Endothelial cell of umbilical vein (primary cell): ENCODE measurements around the gene ZNF319. TPM values are rescaled to one million over a fixed set of nuclear protein-coding genes. Genes with fewer than 3 reads are reported as not detected.

ENCODE experiments used
- BruUV-seq: library from RNA; stranded (reverse); fragments of 400-500 nt; replicated peaks from 2 replicates; lab custom pipeline; 2021; lab: Mats Ljungman, UMichigan
- CTCF ChIA-PET: fragments of 300-600, 350-600 bp; sonication (Branson Sonifier 250); formaldehyde crosslinking; loops from one replicate; lab custom pipeline; 2021; ENCODE audit warnings: antibody characterized with exemption, inconsistent platforms; lab: Charles Lee
- POLR2A ChIA-PET: fragments of 300-600, 350-600 bp; sonication (Branson Sonifier 250); formaldehyde crosslinking; loops from one replicate; lab custom pipeline; 2021; ENCODE audit warnings: antibody characterized with exemption, inconsistent platforms; lab: Charles Lee
- DNase-seq: peaks from one replicate; pipeline ENCODE4 v3.0.0-alpha.2; 2011; ENCODE audit warnings: low read depth, low spot score
- FAIRE-seq: peaks from 2 replicates; lab custom pipeline; 2011; peaks lifted over from hg19 to GRCh38; lab: Jason Lieb, UNC
- H2AFZ ChIP-seq: 2 replicates; pipeline ENCODE4 v1.6.0; 2012; ENCODE audit warnings: low read depth, low read length, control low read depth, inconsistent platforms
- H3K27ac ChIP-seq: 2 replicates; pipeline ENCODE4 v1.5.1; 2011; ENCODE audit warnings: low read depth, mild to moderate bottlenecking, control low read depth, low read length, moderate library complexity; ENCODE audit not compliant: insufficient read depth
- H3K27me3 ChIP-seq, 2 experiments: 2 replicates each; pipeline versions ENCODE4 v1.6.0 to v1.6.1; 2011; ENCODE audit warnings: low read length in 2 of 2, mixed read lengths in 1 of 2; ENCODE audit not compliant: control insufficient read depth in 2 of 2, insufficient read depth in 2 of 2
- H3K36me3 ChIP-seq, 2 experiments: 2 replicates in 1 of 2; 3 replicates in 1 of 2; pipeline ENCODE4 v1.5.1; 2011; ENCODE audit warnings: low read length in 2 of 2, mild to moderate bottlenecking in 1 of 2, moderate library complexity in 1 of 2; ENCODE audit not compliant: control insufficient read depth in 2 of 2, insufficient read depth in 2 of 2; ENCODE audit errors: extremely low read depth in 1 of 2
- H3K4me1 ChIP-seq: 3 replicates; pipeline ENCODE4 v1.5.1; 2011; ENCODE audit warnings: mild to moderate bottlenecking, low read length; ENCODE audit not compliant: control insufficient read depth, insufficient read depth; ENCODE audit errors: extremely low read depth
- H3K4me2 ChIP-seq: 2 replicates; pipeline ENCODE4 v1.6.1; 2011; ENCODE audit warnings: low read length, control low read depth, mixed read lengths; ENCODE audit not compliant: insufficient read depth
- H3K4me3 ChIP-seq, 3 experiments: fragments of 200-600 bp in 1 of 3; sonication (generic), shearing (Covaris generic) in 1 of 3; replicated peaks in 1 of 3; 2 replicates each; pipeline ENCODE4 v1.5.1; 2011 to 2016; ENCODE audit warnings: control low read depth in 3 of 3, low read length in 3 of 3, mild to moderate bottlenecking in 2 of 3, inconsistent platforms in 1 of 3, low read depth in 1 of 3, moderate library complexity in 1 of 3; ENCODE audit not compliant: insufficient read depth in 1 of 3
- H3K79me2 ChIP-seq: 2 replicates; pipeline ENCODE4 v1.6.0; 2012; ENCODE audit warnings: low read length, inconsistent platforms; ENCODE audit not compliant: control insufficient read depth, insufficient read depth
- H3K9ac ChIP-seq: replicated peaks from 2 replicates; pipeline ENCODE3; 2011; ENCODE audit warnings: low read length, control low read depth; ENCODE audit not compliant: insufficient read depth; ENCODE audit errors: extremely low read depth
- H3K9me1 ChIP-seq: replicated peaks from 3 replicates; pipeline ENCODE4 v1.6.0; 2011; ENCODE audit warnings: mild to moderate bottlenecking, low read length; ENCODE audit not compliant: control insufficient read depth, insufficient read depth; ENCODE audit errors: extremely low read depth
- H3K9me3 ChIP-seq: replicated peaks from 2 replicates; pipeline ENCODE4 v1.5.1; 2012; ENCODE audit warnings: low read length, inconsistent platforms; ENCODE audit not compliant: control insufficient read depth, insufficient read depth
- H4K20me1 ChIP-seq: replicated peaks from 2 replicates; pipeline ENCODE3; 2011; ENCODE audit warnings: mild to moderate bottlenecking, low read length; ENCODE audit not compliant: control insufficient read depth, insufficient read depth; ENCODE audit errors: extremely low read depth
- EZH2 ChIP-seq: IDR thresholded peaks from 2 replicates; pipeline ENCODE4 v1.6.1; 2012; ENCODE audit warnings: borderline replicate concordance, low read depth, mild to moderate bottlenecking, moderate library complexity, low read length, inconsistent platforms; ENCODE audit not compliant: severe bottlenecking
- GATA2 ChIP-seq: IDR thresholded peaks from 2 replicates; pipeline ENCODE4 v1.7.0; 2011; ENCODE audit warnings: low read depth, mild to moderate bottlenecking, moderate library complexity, mixed read lengths, low read length; ENCODE audit not compliant: insufficient read length, insufficient read depth
- JUN ChIP-seq: IDR thresholded peaks from 2 replicates; pipeline ENCODE4 v1.6.1; 2011; ENCODE audit warnings: borderline replicate concordance, low read depth; ENCODE audit not compliant: insufficient read length, insufficient read depth
- POLR2A ChIP-seq: IDR thresholded peaks from 2 replicates; pipeline ENCODE4 v1.6.1; 2012; ENCODE audit warnings: low read depth, mild to moderate bottlenecking, control low read depth, low read length
- POLR2AphosphoS5 ChIP-seq: IDR thresholded peaks from 2 replicates; pipeline ENCODE4 v1.6.1; 2012; ENCODE audit warnings: low read depth, mild to moderate bottlenecking, control low read depth, low read length, moderate library complexity; ENCODE audit not compliant: insufficient read depth
- dilution Hi-C: fragments of 300-500 bp; cut with MboI; formaldehyde crosslinking; loops from one replicate; pipeline ENCODE4 v1.15.0; 2019; ENCODE audit warnings: low sequenced_read_pairs; ENCODE audit not compliant: extremely low pct_ligation_motif_present
- intact Hi-C: fragments of 100-400 bp; cut with micrococcal nuclease; formaldehyde crosslinking; loops from one replicate; pipeline ENCODE4 v1.10.0; 2022
- polyA plus RNA-seq, 4 experiments: library from polyadenylated mRNA; depleted of rRNA in 3 of 4; stranded (reverse) in 3 of 4; unstranded in 1 of 4; fragments of >200 nt; gene quantifications; 2 replicates each; pipeline versions ENCODE4 v1.2.1 to v1.2.3, GENCODE V29; 2011 to 2012; ENCODE audit warnings: missing spikeins in 1 of 4
- total RNA-seq: library from RNA; stranded (reverse); gene quantifications from 2 replicates; pipeline ENCODE4 v1.2.3, GENCODE V29; 2021
- TF ChIP-seq, protein P1 (sequence below), 2 donors: IDR thresholded peaks; 1 replicate in 1 of 2; 2 replicates in 1 of 2; pipeline ENCODE4 v1.5.1; 2011; ENCODE audit warnings: low read length in 2 of 2, mild to moderate bottlenecking in 2 of 2, moderate library complexity in 2 of 2, control low read depth in 1 of 2, inconsistent platforms in 1 of 2, low read depth in 1 of 2; ENCODE audit not compliant: insufficient read depth in 1 of 2; ENCODE audit errors: extremely low read depth in 1 of 2
- TF ChIP-seq, protein P2 (sequence below): IDR thresholded peaks from 2 replicates; pipeline ENCODE4 v1.6.1; 2011; ENCODE audit not compliant: insufficient read depth, insufficient read length

ZNF319 gene
- total and polyA plus RNA-seq, 2 donors (not counting 3 experiments of a cell fraction or from before 2014, with no cell fraction given) = 5.4 to 9.9 TPM

DNA sequence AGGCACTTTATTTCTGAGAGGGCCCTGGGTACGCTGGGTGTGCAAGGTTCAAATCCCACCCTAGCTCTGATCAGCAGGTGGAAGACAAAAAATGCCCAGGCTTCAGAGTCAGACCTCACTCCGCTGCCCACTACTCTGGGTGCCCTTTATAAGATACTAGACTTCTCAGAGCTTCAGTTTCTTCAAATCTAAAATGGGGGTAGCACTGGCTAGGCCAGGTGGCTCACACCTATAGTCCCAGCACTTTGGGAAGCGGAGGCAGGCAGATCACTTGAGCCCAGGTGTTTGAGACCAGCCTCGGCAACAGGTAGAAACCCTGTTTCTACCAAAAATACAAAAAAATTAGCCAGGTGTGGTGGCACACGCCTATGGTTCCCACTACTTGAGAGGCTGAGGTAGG is 2.5 kb upstream of the ZNF319 start:
- H3K27ac ChIP-seq = no peak overlapping the region
- H2AFZ ChIP-seq = no peak overlapping the region
- no peaks in the 10 kb centered on the region for H4K20me1 ChIP-seq
- no peak for DNase-seq
- peaks cover 17% of the 10 kb centered on the region for H3K4me1 ChIP-seq
- H3K9ac ChIP-seq = no peak overlapping the region
- intact Hi-C loops (loop anchor here (5.0 kb wide), 1 partner anchor 356 kb away; no protein-coding TSS in a partner anchor), dilution Hi-C loops (no loop called here)
- CTCF ChIA-PET = interaction anchor here (2.4 kb wide), 1 partner anchor 119 kb away, joined by 9 read pairs; no protein-coding TSS in a partner anchor
- peaks cover 4% of the 10 kb centered on the region for H3K79me2 ChIP-seq
- POLR2A ChIA-PET = no interaction called here
- no peak overlapping the region for H3K4me3 ChIP-seq
- H3K9me1 ChIP-seq = no peaks in the 10 kb centered on the region
- peaks cover 0 to 2% of the 10 kb centered on the region in 2 experiments for H3K36me3 ChIP-seq
- H3K4me2 ChIP-seq = no peak overlapping the region
- FAIRE-seq = no peak
- no peaks in the 10 kb centered on the region for H3K27me3 ChIP-seq
- no peak for TF ChIP-seq EZH2
- TF ChIP-seq JUN = no peak
- no peak for TF ChIP-seq POLR2A
- TF ChIP-seq POLR2AphosphoS5 = no peak
- TF ChIP-seq, protein P1, sequence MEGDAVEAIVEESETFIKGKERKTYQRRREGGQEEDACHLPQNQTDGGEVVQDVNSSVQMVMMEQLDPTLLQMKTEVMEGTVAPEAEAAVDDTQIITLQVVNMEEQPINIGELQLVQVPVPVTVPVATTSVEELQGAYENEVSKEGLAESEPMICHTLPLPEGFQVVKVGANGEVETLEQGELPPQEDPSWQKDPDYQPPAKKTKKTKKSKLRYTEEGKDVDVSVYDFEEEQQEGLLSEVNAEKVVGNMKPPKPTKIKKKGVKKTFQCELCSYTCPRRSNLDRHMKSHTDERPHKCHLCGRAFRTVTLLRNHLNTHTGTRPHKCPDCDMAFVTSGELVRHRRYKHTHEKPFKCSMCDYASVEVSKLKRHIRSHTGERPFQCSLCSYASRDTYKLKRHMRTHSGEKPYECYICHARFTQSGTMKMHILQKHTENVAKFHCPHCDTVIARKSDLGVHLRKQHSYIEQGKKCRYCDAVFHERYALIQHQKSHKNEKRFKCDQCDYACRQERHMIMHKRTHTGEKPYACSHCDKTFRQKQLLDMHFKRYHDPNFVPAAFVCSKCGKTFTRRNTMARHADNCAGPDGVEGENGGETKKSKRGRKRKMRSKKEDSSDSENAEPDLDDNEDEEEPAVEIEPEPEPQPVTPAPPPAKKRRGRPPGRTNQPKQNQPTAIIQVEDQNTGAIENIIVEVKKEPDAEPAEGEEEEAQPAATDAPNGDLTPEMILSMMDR (IDR thresholded peaks at IDR 0.05; ENCODE audit: extremely low read depth in 1 of 2, insufficient read depth in 1 of 2, low read depth in 1 of 2, low read length in 2 of 2) = no peak
- TF ChIP-seq, protein P2, sequence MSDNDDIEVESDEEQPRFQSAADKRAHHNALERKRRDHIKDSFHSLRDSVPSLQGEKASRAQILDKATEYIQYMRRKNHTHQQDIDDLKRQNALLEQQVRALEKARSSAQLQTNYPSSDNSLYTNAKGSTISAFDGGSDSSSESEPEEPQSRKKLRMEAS = no peak
- TF ChIP-seq GATA2 = no peak
- no TSS peak for BruUV-seq
- no peaks in the 10 kb centered on the region for H3K9me3 ChIP-seq
